CD4-positive, alpha-beta T cell treated with Interferon alpha-2 for 1 hour (primary cell): ENCODE results near the gene ZNF366.

Source experiments
- DNase-seq, 2 donors: peaks; one replicate each; pipeline ENCODE4 v3.0.0-alpha.2; 2020 to 2022

Gene ZNF366

DNA sequence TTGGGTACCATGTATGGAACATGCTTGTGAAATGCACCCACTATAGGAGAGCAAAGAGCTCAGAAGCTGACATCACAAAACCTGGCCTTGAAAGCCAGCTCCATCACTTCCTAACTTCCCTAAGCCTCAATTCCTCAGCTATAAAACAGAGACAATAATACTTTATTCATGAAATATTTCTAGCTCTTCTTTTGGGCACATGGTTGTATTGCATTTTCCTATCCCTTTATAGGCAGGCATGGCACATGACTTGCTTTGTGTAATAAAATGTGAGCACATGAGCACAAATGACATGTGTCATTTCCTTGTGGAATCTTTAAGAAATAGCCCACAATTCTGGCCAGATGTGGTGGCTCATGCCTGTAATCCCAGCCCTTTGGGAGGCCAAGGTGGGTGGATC lies 18.5 kb downstream of the ZNF366 start:
- DNase-seq, result no peak

DNA sequence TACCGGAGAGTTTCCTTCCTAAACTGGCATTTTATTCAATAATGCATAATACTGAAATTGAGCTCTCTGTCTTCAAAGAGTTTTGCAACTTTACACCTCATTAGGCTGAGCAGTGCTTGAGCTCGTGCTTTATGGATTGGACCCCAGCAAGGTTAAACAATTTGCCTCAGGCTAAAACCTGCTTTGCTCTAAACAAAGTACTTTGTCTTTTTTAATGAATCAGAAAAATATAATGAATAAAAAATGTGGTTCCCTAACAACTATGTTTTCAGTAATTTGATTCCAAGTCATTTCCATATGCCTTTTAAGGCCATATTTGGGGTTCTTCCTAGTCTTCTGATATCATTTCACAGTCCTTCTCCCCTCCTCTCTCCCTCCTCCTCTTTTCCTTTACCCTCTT lies 20.0 kb downstream of the ZNF366 start:
- no peak for DNase-seq

DNA sequence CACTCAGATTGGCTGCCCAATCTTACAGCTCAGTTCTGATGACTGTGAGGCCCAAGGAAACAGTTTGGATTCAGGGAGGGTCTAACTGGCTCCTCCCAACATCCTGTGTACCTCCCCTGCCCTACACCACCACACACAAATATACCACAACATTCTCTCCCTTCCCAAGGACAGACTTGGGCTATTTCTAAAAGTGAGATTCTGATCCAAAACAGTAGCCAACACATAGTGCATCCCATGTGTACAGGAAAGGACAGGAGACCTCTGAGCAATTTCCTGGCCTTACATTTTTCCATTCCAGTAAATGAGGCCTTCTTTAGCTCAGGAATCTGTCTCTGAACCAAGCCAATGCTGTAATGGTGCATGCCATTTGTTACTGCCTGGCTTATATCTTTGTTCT lies 20.8 kb downstream of the ZNF366 start:
- DNase-seq, result no peak

GRCh38 chr5:72485430-72485974 lies 21.7 kb downstream of the ZNF366 start:
- DNase-seq, result no peak

DNA sequence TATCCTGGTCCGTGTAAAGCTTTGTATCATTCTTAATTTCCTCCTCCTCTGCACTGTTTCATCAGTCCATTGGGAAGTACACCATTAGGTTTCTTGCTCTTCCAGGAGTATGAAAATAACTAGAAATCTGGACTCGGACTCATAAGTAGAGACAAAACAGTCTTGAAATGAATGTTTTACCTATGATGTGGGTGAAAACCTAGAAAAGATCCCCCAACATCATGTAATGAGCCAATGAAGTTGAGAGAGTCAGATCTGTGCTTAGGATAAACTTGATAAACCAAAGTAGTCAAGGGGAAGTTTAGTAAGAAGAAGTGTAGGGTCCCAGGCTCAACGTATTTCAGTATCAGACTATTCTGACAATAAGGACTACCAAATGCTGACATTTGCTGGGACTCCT lies 25.2 kb downstream of the ZNF366 start:
- DNase-seq, result no peak

DNA sequence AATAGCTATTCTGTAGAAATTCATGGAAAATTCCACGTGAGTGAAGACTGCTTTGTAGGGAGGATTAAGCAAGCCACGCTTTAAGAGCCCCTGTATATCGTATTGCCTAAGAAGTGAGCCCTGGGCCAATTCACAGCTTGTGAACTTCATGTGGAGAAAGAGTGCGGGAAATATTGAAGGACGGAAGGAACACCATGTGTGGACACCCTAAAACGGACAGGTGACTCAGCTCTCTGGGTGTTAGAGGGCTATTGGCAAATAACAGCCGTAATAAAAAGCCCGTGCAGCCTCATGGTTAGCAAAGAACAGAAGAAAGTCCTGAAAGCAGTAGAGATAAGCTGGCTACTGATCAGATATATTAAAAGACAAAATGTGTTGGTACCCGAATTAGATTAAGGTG lies 26.4 kb downstream of the ZNF366 start:
- DNase-seq, result no peak

- DNase-seq, result no peak
Observed at GRCh38 chr5:72479921-72480320, 27.3 kb downstream of the ZNF366 start.

GRCh38 chr5:72478684-72479083 lies 28.5 kb downstream of the ZNF366 start:
- no peak for DNase-seq

DNA sequence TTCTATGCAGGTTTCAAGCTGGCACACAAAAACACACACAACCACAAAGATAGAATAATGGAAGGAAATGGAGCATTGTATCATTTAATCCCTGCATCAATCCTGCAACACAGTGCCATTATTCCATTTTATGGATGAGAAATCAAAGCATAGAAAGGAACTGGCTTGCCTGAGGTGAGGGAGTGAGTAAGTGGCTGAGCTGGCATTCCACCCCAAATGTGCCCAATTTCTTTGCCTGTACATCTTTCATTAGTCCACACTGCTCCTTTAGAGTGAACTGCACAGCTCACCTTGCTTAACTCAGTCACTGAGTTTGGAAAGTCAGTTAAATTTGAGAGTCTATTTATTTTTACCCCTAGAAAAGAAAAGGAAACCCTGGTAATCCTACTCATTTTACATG lies 28.9 kb downstream of the ZNF366 start:
- DNase-seq, result no peak

GRCh38 chr5:72477644-72478043 lies 29.6 kb downstream of the ZNF366 start:
- no peak for DNase-seq

DNA sequence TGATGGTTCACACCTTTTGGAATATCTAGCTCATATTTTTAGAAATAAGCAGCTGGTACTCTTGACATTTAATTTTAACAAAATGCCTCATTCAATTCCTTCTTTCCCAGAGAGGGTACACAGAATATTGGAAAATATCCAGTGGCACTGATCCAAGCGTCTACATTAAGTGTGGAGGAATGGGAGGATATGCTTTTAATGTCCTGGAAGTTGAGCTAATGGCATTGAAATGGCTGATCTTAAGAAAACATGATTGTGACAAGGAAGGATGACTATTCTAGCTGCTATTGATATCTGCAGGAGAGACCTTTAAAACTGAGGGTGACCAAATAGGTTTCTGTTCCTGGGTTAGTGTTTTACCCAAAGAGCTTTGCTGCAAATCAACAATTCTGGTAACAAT lies 30.0 kb downstream of the ZNF366 start:
- DNase-seq, result no peak

DNA sequence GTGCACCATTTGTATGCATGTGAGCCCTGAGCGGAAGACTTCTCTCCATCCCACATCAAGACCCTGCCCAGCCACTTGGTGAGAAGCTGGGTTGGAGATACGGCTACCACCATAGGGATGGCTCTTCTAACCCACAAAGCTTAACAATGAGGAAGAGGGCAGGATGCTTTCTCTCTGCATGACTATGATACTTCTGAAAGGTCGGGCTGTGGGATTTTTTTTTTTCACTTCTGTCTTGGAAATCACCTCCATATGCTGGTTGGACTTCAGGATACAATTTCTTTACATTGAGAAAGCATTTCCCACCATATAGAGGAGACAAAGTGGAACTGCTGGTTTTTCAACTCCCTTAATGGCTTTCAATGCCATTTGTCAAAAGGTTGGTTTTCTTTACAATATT lies 30.5 kb downstream of the ZNF366 start:
- no peak for DNase-seq

GRCh38 chr5:72476275-72476674 lies 30.9 kb downstream of the ZNF366 start:
- DNase-seq, result no peak

DNA sequence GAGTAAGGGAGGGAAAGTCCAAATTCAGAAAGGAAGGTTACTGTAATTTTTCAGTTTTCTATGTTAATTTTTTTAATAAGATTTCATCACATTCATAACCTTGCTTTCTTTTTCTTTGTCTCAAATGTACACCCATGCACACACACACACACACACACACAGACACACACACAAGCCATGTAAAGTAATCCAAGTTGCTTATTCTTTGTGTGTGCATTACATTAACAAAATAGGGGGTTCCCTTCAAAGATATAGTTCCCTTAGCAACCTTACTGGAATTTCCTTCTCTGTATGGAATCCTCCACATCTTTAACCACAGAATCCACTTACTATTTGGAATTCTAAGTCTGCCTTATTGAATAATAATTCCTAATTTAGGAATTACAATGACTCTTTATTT lies 32.7 kb downstream of the ZNF366 start:
- no peak for DNase-seq

GRCh38 chr5:72474046-72474500 lies 33.1 kb downstream of the ZNF366 start:
- no peak for DNase-seq

GRCh38 chr5:72472666-72473422 lies 34.4 kb downstream of the ZNF366 start:
- DNase-seq, result no peak

- DNase-seq, result no peak
Observed at GRCh38 chr5:72472031-72472430, 35.2 kb downstream of the ZNF366 start.

DNA sequence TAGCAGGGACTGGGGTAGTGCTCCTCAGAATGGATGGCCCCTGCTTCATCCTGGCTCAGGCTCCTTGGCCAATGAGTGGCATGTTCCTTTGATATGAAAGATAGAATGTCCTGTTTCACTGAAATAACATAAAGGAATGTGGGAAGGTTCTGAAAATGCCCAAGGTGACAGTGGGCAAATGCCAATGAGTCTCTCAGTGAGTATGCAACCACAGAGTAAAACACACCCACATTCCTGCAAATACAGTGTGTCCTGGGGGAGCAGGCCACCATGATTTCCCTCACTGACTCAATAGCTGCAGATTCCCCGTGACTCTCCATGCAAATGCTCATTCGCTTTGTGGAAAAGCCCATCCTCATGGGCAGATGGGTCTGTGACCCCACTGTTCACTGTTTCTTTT lies 36.4 kb downstream of the ZNF366 start:
- DNase-seq, result no peak

DNA sequence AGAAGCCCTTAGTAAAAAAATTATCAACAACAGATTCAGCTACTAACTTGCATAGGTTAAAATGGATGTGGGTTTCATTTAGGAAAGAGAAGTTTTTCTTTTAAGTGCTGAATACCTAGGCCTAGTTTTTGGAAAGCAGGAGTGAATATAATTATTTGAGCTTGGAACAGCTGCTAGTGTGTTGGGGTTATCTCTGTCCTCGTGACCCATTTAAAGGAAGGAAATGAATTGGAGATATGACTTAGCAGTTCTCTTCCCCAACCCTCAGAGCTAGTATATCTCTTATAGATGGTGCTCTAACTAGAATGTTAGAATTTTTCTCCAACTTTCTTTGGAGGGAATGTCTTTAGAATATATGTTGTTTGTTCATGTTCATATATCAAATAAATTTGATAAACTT lies 38.6 kb downstream of the ZNF366 start:
- no peak for DNase-seq

- DNase-seq, result peak in 1 of 2 donors; percentile 15
Observed at GRCh38 chr5:72468024-72468423, 39.2 kb downstream of the ZNF366 start.

DNA sequence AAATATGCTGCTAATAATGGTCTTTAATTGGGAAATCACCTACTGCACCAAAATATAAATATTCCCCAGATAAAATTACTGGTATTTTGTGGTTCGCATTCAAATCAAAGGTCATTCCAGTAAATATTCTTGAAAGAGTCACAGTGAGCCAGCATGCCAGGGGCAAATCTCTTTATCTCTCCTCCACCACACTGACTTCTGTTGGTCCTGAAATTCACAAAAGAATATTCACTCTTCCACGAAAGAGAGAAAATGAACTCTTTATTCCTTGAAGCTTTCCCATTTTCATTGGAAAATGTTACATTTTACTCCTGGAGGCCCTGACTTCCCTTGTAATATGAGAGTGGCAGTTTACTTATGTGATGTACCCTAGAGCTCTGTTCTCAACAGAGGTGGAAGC lies 39.7 kb downstream of the ZNF366 start:
- DNase-seq, result no peak

GRCh38 chr5:72465601-72466563 lies 41.3 kb downstream of the ZNF366 start:
- no peak for DNase-seq

DNA sequence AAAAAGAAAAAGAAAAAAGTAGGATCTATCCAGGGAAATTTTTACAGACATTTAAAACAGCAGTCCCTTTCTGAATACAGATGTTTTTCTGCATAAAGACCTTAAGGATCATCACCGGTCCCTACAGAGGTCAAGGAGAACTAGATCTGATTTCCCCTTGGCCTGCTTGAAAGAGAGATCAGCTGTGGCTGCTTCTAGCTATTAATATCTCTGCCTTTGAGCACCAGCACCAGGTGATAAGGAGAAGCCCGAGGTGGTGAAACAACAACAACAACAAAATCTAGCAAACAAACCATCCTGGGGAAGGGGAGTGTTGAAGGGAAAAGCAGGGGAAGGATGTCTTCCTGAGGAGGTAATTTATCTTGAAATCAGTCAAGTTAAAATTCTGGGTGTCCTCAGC lies 42.1 kb downstream of the ZNF366 start:
- no peak for DNase-seq

- DNase-seq, result no peak
Observed at GRCh38 chr5:72464071-72464470, 43.1 kb downstream of the ZNF366 start.
